GM21367 (cell line): ENCODE data around the gene SMARCC1.

Experiments used
- ATAC-seq: cut with Tn5 transposase; IDR thresholded peaks from one replicate; pipeline ENCODE4 v1.9.1; 2021; ENCODE audit not compliant: unreplicated experiment

The SMARCC1 gene

DNA sequence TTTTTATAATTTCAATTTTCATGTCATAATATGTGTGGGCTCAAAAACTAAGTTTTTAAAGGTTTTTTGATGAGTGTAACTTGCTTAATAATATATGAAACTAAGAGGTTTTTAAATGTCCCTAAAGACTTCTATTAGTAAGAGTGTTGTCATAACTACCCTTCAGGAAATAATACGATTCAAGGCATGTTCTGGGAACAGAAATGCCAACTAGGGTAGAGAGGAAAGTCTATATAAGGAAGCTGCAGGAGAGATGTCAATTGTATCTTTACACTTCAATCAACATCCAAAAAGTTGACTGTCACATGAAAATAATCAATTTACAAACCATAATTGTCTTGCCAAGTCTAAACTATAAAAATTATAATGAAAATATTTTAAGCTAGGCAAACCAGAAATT is 76.3 kb downstream of the SMARCC1 start:
- no peak for ATAC-seq

GRCh38 chr3:47704237-47704612 is 77.5 kb downstream of the SMARCC1 start:
- ATAC-seq: no peak

DNA sequence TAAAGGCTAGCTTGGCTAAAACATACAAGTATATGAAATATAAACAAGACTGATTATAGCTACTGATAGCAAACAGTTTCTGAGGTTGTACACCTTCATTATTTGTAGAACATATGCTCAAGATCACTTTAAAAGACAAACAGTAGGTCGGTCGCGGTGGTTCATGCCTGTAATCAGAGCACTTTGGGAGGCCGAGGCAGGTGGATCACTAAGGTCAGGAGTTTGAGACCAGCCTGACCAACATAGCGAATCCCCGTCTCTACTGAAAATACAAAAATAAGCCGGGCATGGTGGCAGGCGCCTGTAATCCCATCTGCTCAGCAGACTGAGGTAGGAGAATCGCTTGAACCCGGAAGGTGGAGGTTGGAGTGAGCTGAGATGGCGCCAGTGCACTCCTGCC is 80.3 kb downstream of the SMARCC1 start:
- no peak for ATAC-seq

GRCh38 chr3:47692158-47692557 is 89.5 kb downstream of the SMARCC1 start:
- ATAC-seq: no peak

GRCh38 chr3:47688488-47688887 is 93.2 kb downstream of the SMARCC1 start:
- no peak for ATAC-seq

- no peak for ATAC-seq
Measured at GRCh38 chr3:47685037-47685436, 96.7 kb downstream of the SMARCC1 start.

GRCh38 chr3:47681016-47681415 is 100.7 kb downstream of the SMARCC1 start:
- ATAC-seq: no peak

DNA sequence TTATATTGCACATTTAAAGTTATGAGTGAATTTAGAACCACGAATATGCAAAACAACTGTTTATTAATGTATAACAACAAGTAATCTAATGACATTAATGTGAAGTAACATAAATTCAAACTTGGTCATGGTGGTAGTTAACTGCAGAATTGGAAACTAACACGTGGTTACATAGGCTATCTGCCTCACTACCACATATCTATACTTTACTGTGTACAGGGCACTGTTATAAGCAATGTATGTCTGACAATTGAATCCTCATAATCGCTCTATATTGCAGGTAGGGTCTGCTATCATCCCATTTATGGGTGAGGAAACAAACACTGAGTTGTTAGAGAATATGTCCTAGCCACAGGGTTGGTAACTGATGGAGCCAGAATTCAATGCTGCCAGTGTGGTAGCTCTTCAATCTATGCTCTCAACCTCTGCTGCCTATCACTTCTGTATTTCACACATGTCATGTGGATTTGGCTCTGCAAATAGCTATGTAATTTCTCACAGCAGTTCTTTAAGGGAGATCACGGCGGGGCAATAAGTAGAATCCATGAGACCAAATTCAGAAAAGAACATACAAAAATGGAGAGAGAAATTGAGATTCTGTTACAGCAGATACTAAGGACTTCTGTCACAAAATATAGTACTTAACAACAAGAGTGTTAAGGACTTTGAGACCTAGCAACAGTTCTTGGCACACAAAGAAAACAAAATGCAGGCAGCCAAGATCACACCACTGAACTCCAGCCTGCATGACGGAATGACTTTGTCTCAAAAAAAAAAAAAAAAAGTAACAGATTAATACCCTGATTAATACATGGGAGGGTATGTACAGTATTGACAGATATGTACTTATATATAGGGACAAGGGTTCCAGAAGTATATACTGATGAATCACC is 103.0 kb downstream of the SMARCC1 start:
- no peak for ATAC-seq

DNA sequence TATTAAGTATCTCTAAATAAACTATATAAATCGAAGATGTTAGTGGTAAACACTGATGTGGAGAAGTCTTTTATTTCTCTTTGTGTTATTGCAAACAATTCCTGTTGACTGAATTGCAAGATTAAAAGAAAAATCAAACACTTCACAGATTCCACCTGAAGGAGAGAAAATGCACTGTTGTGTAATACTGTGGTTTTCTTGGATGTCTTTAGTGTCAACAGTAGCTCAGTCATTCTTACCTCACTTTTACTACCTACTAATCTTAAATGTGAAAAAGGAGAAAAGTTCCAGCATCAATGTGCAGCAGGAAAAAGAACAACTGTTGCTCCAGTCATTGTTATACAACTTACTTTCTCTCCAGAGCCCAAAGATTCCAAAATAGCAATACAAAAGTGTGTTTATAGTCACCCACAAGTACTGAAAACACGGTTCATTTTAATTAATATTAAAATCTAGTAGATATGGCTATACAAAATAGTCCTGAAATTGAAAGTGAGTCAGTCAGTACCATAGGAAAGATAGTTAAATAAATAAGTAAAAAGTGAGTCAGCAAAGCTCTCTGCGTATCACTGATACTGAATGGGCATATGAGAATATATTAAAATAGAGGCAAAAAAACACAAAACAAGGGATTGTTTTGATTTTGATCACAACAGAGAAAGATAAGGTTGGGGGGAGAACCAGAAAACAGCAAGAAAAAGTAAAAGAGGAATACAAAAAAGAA is 112.5 kb downstream of the SMARCC1 start:
- ATAC-seq: no peak

DNA sequence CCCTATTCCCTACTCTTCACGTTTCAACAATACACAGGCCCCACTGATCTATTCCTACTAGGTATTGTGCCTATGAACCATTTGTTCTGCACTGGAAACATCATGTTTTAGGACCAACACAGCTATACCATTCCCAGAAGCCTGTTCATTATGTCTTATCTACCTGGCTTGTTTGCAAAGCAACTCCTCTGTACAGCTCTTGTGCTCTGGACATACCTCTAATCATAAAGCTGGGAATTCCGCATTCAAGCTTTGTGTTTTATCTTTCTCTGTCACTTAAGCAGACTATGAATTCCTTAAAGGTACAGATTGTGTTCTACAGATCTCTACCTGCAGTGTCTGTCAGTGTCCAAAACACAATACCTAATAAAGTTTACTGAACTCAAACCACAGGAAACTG is 115.6 kb downstream of the SMARCC1 start:
- ATAC-seq: no peak

DNA sequence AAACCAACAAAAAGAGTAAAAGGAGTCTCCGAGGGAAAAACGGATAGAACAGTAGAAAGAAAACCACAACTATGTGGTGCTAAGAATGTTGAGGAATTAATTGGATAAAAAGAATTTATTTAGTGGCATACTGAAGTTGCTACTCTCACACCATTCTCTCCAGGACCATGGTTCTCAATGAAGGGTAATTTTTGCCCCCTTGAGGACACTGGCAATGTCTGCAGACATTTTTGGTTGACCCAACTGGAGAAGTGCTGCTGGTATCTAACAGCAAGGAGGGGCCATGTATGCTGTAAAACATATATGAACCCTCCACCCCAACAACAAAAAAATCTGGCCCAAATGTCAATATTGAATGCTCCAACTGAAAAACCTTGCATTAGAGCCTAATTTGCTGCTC is 117.2 kb downstream of the SMARCC1 start:
- ATAC-seq: no peak

- no peak for ATAC-seq
Measured at GRCh38 chr3:47663630-47664240, 118.0 kb downstream of the SMARCC1 start.

GRCh38 chr3:47661121-47661752 is 120.5 kb downstream of the SMARCC1 start:
- ATAC-seq: no peak

- no peak for ATAC-seq
Measured at GRCh38 chr3:47658444-47658843, 123.2 kb downstream of the SMARCC1 start.

- no peak for ATAC-seq
Measured at GRCh38 chr3:47652142-47652541, 129.6 kb downstream of the SMARCC1 start.

- ATAC-seq: no peak
Measured at GRCh38 chr3:47650294-47650693, 131.4 kb downstream of the SMARCC1 start.

GRCh38 chr3:47647550-47647949 is 134.1 kb downstream of the SMARCC1 start:
- no peak for ATAC-seq

DNA sequence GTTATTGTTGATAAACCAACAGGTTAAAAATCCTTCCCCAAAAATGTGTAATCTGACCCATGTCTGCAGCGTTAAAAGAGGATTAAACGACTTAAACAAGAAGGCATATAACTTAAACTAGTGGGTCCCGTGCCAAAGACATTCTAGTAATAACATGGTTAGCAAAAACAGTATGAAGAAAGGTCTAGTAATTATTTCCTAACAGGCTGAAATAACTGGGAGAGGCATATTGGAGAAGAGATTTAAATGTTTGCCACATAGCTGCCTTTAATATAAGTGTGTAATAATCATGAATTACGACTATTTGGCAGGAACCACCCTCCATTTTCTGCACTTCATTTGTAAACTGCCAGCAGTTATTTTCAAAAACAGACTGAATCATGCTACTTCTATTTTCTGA is 135.3 kb downstream of the SMARCC1 start:
- no peak for ATAC-seq

GRCh38 chr3:47645551-47645950 is 136.1 kb downstream of the SMARCC1 start:
- ATAC-seq: no peak

DNA sequence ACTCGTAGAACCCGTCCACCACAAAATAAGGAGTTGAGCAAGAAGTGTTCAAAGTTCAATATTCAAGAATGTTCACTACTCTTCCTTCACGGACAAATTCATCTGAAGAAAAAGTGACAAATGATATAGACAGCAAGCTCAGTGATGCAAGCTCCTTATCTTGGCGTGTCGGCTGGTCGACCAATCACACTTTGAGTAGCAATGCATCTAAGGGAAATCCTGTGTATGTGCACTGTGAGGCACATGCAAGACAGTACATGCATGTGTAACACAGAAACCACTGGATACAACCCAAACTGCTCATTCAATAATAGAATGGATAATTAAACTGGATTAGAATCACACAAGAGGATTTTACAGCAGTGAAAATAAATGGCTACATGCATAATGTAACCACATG is 138.6 kb downstream of the SMARCC1 start:
- no peak for ATAC-seq

- ATAC-seq: no peak
Measured at GRCh38 chr3:47641739-47642138, 140.0 kb downstream of the SMARCC1 start.
